GM23338 (cell line): ENCODE measurements around the gene DCAF12. TPM values are rescaled to one million over a fixed set of nuclear protein-coding genes. Genes with fewer than 3 reads are reported as not detected.

ENCODE experiments used
- ATAC-seq: fragments of 200-7000 bp; cut with Tn5 transposase; 3 replicates; pipeline ENCODE4 v1.9.1; 2020
- DNase-seq: peaks from one replicate; pipeline ENCODE4 v3.0.0-alpha.2; 2015; ENCODE audit warnings: low spot score
- H2AFZ ChIP-seq: fragments of 200-600 bp; sonication (generic); 2 replicates; pipeline ENCODE4 v1.8.0; 2016; ENCODE audit warnings: antibody characterized with exemption, mild to moderate bottlenecking, moderate library complexity
- H3F3A ChIP-seq: fragments of 200-600 bp; sonication (generic); replicated peaks from 2 replicates; pipeline ENCODE4 v1.8.0; 2017; ENCODE audit warnings: antibody characterized with exemption, mixed run types, low read depth
- H3K27ac ChIP-seq: fragments of 200-600 bp; sonication (generic); 2 replicates; pipeline ENCODE4 v1.6.1; 2016; ENCODE audit warnings: low read depth
- H3K27me3 ChIP-seq: fragments of 200-600 bp; sonication (generic); 2 replicates; pipeline ENCODE4 v1.8.0; 2016; ENCODE audit warnings: mild to moderate bottlenecking, mixed run types, moderate library complexity; ENCODE audit not compliant: insufficient read depth
- H3K36me3 ChIP-seq: fragments of 200-600 bp; sonication (generic); 2 replicates; pipeline ENCODE4 v1.8.0; 2016; ENCODE audit warnings: mild to moderate bottlenecking; ENCODE audit not compliant: insufficient read depth
- H3K4me1 ChIP-seq: fragments of 200-600 bp; sonication (generic); 2 replicates; pipeline ENCODE4 v1.8.0; 2016; ENCODE audit warnings: mild to moderate bottlenecking, moderate library complexity; ENCODE audit not compliant: insufficient read depth
- H3K4me2 ChIP-seq: fragments of 200-600 bp; sonication (generic); 2 replicates; pipeline ENCODE4 v1.7.1; 2017; ENCODE audit warnings: mixed run types
- H3K4me3 ChIP-seq: fragments of 200-600 bp; sonication (generic); 2 replicates; pipeline ENCODE4 v1.6.1; 2016; ENCODE audit warnings: mixed run types
- H3K79me2 ChIP-seq: fragments of 200-600 bp; sonication (generic); replicated peaks from 2 replicates; pipeline ENCODE4 v1.8.0; 2017; ENCODE audit warnings: mild to moderate bottlenecking; ENCODE audit not compliant: insufficient read depth
- H3K9me2 ChIP-seq: fragments of 200-600 bp; sonication (generic); 2 replicates; pipeline ENCODE4 v1.8.0; 2017; ENCODE audit not compliant: insufficient read depth
- H4K20me1 ChIP-seq: fragments of 200-600 bp; sonication (generic); replicated peaks from 2 replicates; pipeline ENCODE4 v1.8.0; 2017; ENCODE audit warnings: mild to moderate bottlenecking; ENCODE audit not compliant: insufficient read depth
- H3K27ac Mint-ChIP-seq: 2 replicates; pipeline ENCODE4 v1.8.0; 2020; ENCODE audit warnings: inconsistent platforms, mild to moderate bottlenecking, moderate library complexity, mixed read lengths
- H3K27me3 Mint-ChIP-seq: 3 replicates; pipeline ENCODE4 v1.8.0; 2022; ENCODE audit warnings: low read depth, mild to moderate bottlenecking, moderate library complexity, mixed read lengths, inconsistent platforms; ENCODE audit not compliant: insufficient read depth, poor library complexity
- H3K36me3 Mint-ChIP-seq: 3 replicates; pipeline ENCODE4 v1.8.0; 2021; ENCODE audit warnings: low read depth, mild to moderate bottlenecking, inconsistent platforms, moderate library complexity, mixed read lengths
- H3K4me1 Mint-ChIP-seq: 3 replicates; pipeline ENCODE4 v1.8.0; 2020; ENCODE audit warnings: mild to moderate bottlenecking, inconsistent platforms, mixed read lengths
- H3K4me3 Mint-ChIP-seq: 3 replicates; pipeline ENCODE4 v1.8.0; 2021; ENCODE audit warnings: moderate library complexity, mild to moderate bottlenecking, inconsistent platforms, mixed read lengths
- H3K9me3 Mint-ChIP-seq: 3 replicates; pipeline ENCODE4 v1.8.0; 2020; ENCODE audit warnings: moderate library complexity, mild to moderate bottlenecking, inconsistent platforms, mixed read lengths
- CREB1 ChIP-seq: fragments of 250-450 bp; sonication (Bioruptor Pico); IDR thresholded peaks from 2 replicates; pipeline ENCODE4 v1.5.0; 2020; ENCODE audit warnings: low read depth, mild to moderate bottlenecking, moderate library complexity
- CTCF ChIP-seq, 2 experiments: fragments of 200-600 bp in 1 of 2; sonication (generic) in 1 of 2; conservative IDR thresholded peaks; 2 replicates each; pipeline versions ENCODE4 v1.5.1 to v1.6.1; 2016 to 2017; ENCODE audit warnings: antibody characterized with exemption in 2 of 2, low read depth in 2 of 2, mild to moderate bottlenecking in 2 of 2, moderate library complexity in 1 of 2
- ETS1 ChIP-seq: IDR thresholded peaks from 2 replicates; pipeline ENCODE4 v1.6.1; 2016; ENCODE audit warnings: antibody characterized with exemption
- EZH2 ChIP-seq: fragments of 200-600 bp; sonication (generic); IDR thresholded peaks from one replicate; pipeline ENCODE4 v1.8.0; 2017; ENCODE audit warnings: antibody characterized with exemption, mild to moderate bottlenecking, low read depth; ENCODE audit not compliant: unreplicated experiment
- EZH2phosphoT487 ChIP-seq: fragments of 200-600 bp; sonication (generic); IDR thresholded peaks from one replicate; pipeline ENCODE4 v1.8.1; 2018; ENCODE audit warnings: antibody characterized with exemption; ENCODE audit not compliant: unreplicated experiment
- JUNB ChIP-seq: IDR thresholded peaks from one replicate; pipeline ENCODE4 v1.6.1; 2016; ENCODE audit warnings: antibody characterized with exemption; ENCODE audit not compliant: unreplicated experiment
- NANOG ChIP-seq: IDR thresholded peaks from 2 replicates; pipeline ENCODE4 v1.6.1; 2016; ENCODE audit warnings: antibody characterized with exemption, borderline replicate concordance
- POLR2AphosphoS5 ChIP-seq: IDR thresholded peaks from 2 replicates; pipeline ENCODE4 v1.6.1; 2016; ENCODE audit warnings: antibody characterized with exemption, low read depth
- REST ChIP-seq: IDR thresholded peaks from one replicate; pipeline ENCODE4 v1.6.1; 2018; ENCODE audit warnings: antibody characterized with exemption; ENCODE audit not compliant: unreplicated experiment
- STAT1 ChIP-seq: IDR thresholded peaks from one replicate; pipeline ENCODE4 v1.6.1; 2016; ENCODE audit warnings: antibody characterized with exemption; ENCODE audit not compliant: unreplicated experiment
- ZNF114 ChIP-seq: fragments of 250-450 bp; sonication (Bioruptor Pico); IDR thresholded peaks from 2 replicates; pipeline ENCODE4 v1.5.0; 2020; ENCODE audit warnings: mild to moderate bottlenecking, moderate library complexity
- ZNF331 ChIP-seq: fragments of 250-450 bp; sonication (Bioruptor Pico); IDR thresholded peaks from 2 replicates; pipeline ENCODE4 v1.5.0; 2020; ENCODE audit warnings: low read depth, mild to moderate bottlenecking, moderate library complexity
- polyA plus RNA-seq: library from polyadenylated mRNA; unstranded; fragments of >200 nt; fragmentation: Nextera tagmentation; extraction: Ambion mirVana; gene quantifications from 2 replicates; pipeline ENCODE4 v1.2.1, GENCODE V29; 2016
- total RNA-seq: library from RNA; depleted of rRNA; stranded (reverse); fragments of >200 nt; shearing (Covaris generic); gene quantifications from 2 replicates; pipeline ENCODE4 v1.2.3, GENCODE V29; 2014

DCAF12 gene
- total and polyA plus RNA-seq, 2 experiments from 2014 or later = 9.5 to 20.7 TPM

- no peak for TF ChIP-seq REST
- peak; percentile 94 for TF ChIP-seq POLR2AphosphoS5
- no peak for TF ChIP-seq EZH2phosphoT487
- peak; percentile 64 for TF ChIP-seq ETS1
- no peak for TF ChIP-seq ZNF114
- TF ChIP-seq JUNB = no peak
- peak; percentile 96 for TF ChIP-seq CREB1
Measured at GRCh38 chr9:34048727-34049629, 77.5 kb downstream of the DCAF12 start, which contains the start of gene UBAP2 (continued).

GRCh38 chr9:34047864-34048726 lies 78.4 kb downstream of the DCAF12 start:
- Histone ChIP-seq H3F3A (peaks cover 8% of the 10 kb centered on the region; the same call in 1 of the 2 replicates), H3K79me2 (peaks cover 55% of the 10 kb centered on the region), H3K4me3 (peak overlapping the region; percentile 99), H3K4me1 (peaks cover 35% of the 10 kb centered on the region), H3K4me2 (peak overlapping the region; percentile 80), H3K36me3 (no peaks in the 10 kb centered on the region; the same call in 1 of the 2 replicates), H2AFZ (0 out of 2 replicates have a peak overlapping the region, but pooled peaks have one; percentile 15), H4K20me1 (peaks cover 38% of the 10 kb centered on the region), H3K27me3 (no peaks in the 10 kb centered on the region), H3K27ac (peak overlapping the region; percentile 99), H3K9me2 (no peaks in the 10 kb centered on the region)
- peaks cover under 1% of the 10 kb centered on the region for H3K36me3 Mint-ChIP-seq
- no peaks in the 10 kb centered on the region; the same call in 2 of the 3 replicates for H3K9me3 Mint-ChIP-seq
- H3K27ac Mint-ChIP-seq = peak overlapping the region; percentile 100
- ATAC-seq = peak; percentile 44
- DNase-seq = peak; percentile 59
- peaks cover 11% of the 10 kb centered on the region for H3K27me3 Mint-ChIP-seq
- peak overlapping the region; percentile 95 for H3K4me3 Mint-ChIP-seq
- peaks cover 24% of the 10 kb centered on the region for H3K4me1 Mint-ChIP-seq
- no peak for TF ChIP-seq CTCF (conservative IDR thresholded peaks at IDR 0.05; ENCODE audit: low read depth in 2 of 2)
- TF ChIP-seq NANOG = no peak
- no peak for TF ChIP-seq STAT1
- TF ChIP-seq EZH2 = no peak
- no peak for TF ChIP-seq EZH2phosphoT487
- TF ChIP-seq ZNF114 = no peak
- TF ChIP-seq CREB1 = no peak
- TF ChIP-seq ZNF331 (CRISPR knock-in tag) = no peak
- no peak for TF ChIP-seq JUNB
- TF ChIP-seq ETS1 = no peak
- no peak for TF ChIP-seq REST
